ENCODE measurements around the gene MAN2B2. TPM values are rescaled to one million over a fixed set of nuclear protein-coding genes. Genes with fewer than 3 reads are reported as not detected.

Gene MAN2B2
- total RNA-seq, 1 experiment from 2014 or later = 30.9 TPM

- BruUV-seq (replicated peaks) = no TSS peak
- no peaks in the 10 kb centered on the region for H3K9me3 Mint-ChIP-seq (ENCODE audit: low read depth, unreplicated experiment)
- no peaks in the 10 kb centered on the region for H3K4me1 Mint-ChIP-seq (ENCODE audit: low read depth, unreplicated experiment)
- no peak overlapping the region for H3K27ac Mint-ChIP-seq (ENCODE audit: unreplicated experiment)
- CTCF ChIA-PET = no interaction called here
- TF ChIP-seq, protein P1, sequence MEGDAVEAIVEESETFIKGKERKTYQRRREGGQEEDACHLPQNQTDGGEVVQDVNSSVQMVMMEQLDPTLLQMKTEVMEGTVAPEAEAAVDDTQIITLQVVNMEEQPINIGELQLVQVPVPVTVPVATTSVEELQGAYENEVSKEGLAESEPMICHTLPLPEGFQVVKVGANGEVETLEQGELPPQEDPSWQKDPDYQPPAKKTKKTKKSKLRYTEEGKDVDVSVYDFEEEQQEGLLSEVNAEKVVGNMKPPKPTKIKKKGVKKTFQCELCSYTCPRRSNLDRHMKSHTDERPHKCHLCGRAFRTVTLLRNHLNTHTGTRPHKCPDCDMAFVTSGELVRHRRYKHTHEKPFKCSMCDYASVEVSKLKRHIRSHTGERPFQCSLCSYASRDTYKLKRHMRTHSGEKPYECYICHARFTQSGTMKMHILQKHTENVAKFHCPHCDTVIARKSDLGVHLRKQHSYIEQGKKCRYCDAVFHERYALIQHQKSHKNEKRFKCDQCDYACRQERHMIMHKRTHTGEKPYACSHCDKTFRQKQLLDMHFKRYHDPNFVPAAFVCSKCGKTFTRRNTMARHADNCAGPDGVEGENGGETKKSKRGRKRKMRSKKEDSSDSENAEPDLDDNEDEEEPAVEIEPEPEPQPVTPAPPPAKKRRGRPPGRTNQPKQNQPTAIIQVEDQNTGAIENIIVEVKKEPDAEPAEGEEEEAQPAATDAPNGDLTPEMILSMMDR (IDR thresholded peaks at IDR 0.05; ENCODE audit: unreplicated experiment) = no peak
- intact Hi-C loops (cut with micrococcal nuclease; ENCODE audit: unreplicated experiment) = no loop called here
- H3K4me3 Mint-ChIP-seq (ENCODE audit: low read depth, unreplicated experiment) = no peak overlapping the region
- no peak for DNase-seq
- H3K36me3 Mint-ChIP-seq (ENCODE audit: insufficient read depth, unreplicated experiment) = no peaks in the 10 kb centered on the region
- no peaks in the 10 kb centered on the region for H3K27me3 Mint-ChIP-seq (ENCODE audit: unreplicated experiment)
Observed at GRCh38 chr4:6617246-6617645, 42.3 kb downstream of the MAN2B2 start.

DNA sequence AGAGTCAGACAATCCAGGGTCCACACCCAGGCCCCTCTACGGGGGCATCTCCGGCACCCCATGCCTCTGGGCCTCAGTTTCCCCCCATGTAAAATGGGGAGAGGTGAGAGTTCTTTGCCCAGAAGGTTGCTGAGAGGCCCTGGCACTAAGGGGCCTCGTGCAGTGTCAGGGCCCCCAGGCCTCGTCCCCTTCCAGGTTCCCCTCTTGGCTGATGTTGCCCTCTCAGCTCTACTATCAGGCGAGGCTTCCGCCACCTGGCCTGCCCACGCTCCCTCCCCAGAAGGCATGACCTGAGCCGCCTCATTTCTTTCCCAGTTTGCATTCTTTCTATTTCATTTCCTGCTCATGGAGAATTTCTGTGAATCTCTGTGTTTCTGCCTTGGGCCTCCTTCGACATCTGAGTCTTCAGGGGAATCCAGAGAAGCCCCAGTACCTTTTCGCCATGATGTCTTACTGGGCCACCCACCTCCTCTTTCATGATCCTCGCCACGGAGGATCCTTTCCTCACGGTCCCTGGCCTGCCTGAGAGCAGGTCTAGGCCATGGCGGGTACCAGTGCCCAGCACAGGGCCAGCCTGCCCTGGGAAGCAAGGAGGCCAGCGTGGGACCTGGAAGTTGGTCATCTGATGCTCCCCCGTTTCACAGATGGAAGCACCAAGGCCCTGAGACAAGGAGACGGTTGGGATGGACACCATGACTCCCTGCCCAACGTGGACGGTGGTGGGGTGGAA is 43.6 kb downstream of the MAN2B2 start:
- no peaks in the 10 kb centered on the region for H3K36me3 Mint-ChIP-seq (ENCODE audit: insufficient read depth, unreplicated experiment)
- BruUV-seq (replicated peaks) = no TSS peak
- intact Hi-C loops (cut with micrococcal nuclease; ENCODE audit: unreplicated experiment) = no loop called here
- no peak overlapping the region for H3K27ac Mint-ChIP-seq (ENCODE audit: unreplicated experiment)
- H3K9me3 Mint-ChIP-seq (ENCODE audit: low read depth, unreplicated experiment) = no peaks in the 10 kb centered on the region
- CTCF ChIA-PET = interaction anchor here (0.7 kb wide), 2 partner anchors 69 to 151 kb away, joined by 4 to 5 read pairs; no protein-coding TSS in a partner anchor
- no peaks in the 10 kb centered on the region for H3K4me1 Mint-ChIP-seq (ENCODE audit: low read depth, unreplicated experiment)
- no peaks in the 10 kb centered on the region for H3K27me3 Mint-ChIP-seq (ENCODE audit: unreplicated experiment)
- H3K4me3 Mint-ChIP-seq (ENCODE audit: low read depth, unreplicated experiment) = no peak overlapping the region
- DNase-seq = no peak
- TF ChIP-seq, protein P1 (IDR thresholded peaks at IDR 0.05; ENCODE audit: unreplicated experiment) = no peak

- Mint-ChIP-seq H3K4me3 (ENCODE audit: low read depth, unreplicated experiment) (no peak overlapping the region), H3K27me3 (ENCODE audit: unreplicated experiment) (no peaks in the 10 kb centered on the region), H3K27ac (ENCODE audit: unreplicated experiment) (no peak overlapping the region), H3K36me3 (ENCODE audit: insufficient read depth, unreplicated experiment) (no peaks in the 10 kb centered on the region), H3K9me3 (ENCODE audit: low read depth, unreplicated experiment) (no peaks in the 10 kb centered on the region), H3K4me1 (ENCODE audit: low read depth, unreplicated experiment) (no peaks in the 10 kb centered on the region)
- CTCF ChIA-PET = no interaction called here
- TF ChIP-seq, protein P1 (IDR thresholded peaks at IDR 0.05; ENCODE audit: unreplicated experiment) = no peak
- DNase-seq = no peak
- intact Hi-C loops (cut with micrococcal nuclease; ENCODE audit: unreplicated experiment) = no loop called here
- no TSS peak for BruUV-seq (replicated peaks)
Observed at GRCh38 chr4:6619116-6619465, 44.1 kb downstream of the MAN2B2 start.

- H3K27ac Mint-ChIP-seq (ENCODE audit: unreplicated experiment) = no peak overlapping the region
- TF ChIP-seq, protein P1 (IDR thresholded peaks at IDR 0.05; ENCODE audit: unreplicated experiment) = no peak
- no peaks in the 10 kb centered on the region for H3K36me3 Mint-ChIP-seq (ENCODE audit: insufficient read depth, unreplicated experiment)
- H3K4me3 Mint-ChIP-seq (ENCODE audit: low read depth, unreplicated experiment) = no peak overlapping the region
- BruUV-seq (replicated peaks) = no TSS peak
- H3K27me3 Mint-ChIP-seq (ENCODE audit: unreplicated experiment) = no peaks in the 10 kb centered on the region
- intact Hi-C loops (cut with micrococcal nuclease; ENCODE audit: unreplicated experiment) = no loop called here
- no peaks in the 10 kb centered on the region for H3K4me1 Mint-ChIP-seq (ENCODE audit: low read depth, unreplicated experiment)
- DNase-seq = no peak
- no peaks in the 10 kb centered on the region for H3K9me3 Mint-ChIP-seq (ENCODE audit: low read depth, unreplicated experiment)
- CTCF ChIA-PET = interaction anchor here (0.6 to 1.0 kb wide), 2 partner anchors 68 to 419 kb away, joined by 3 to 5 read pairs; no protein-coding TSS in a partner anchor
Observed at GRCh38 chr4:6619466-6620255, 44.7 kb downstream of the MAN2B2 start.
